Mammary epithelial cell (primary cell): ENCODE data around the gene SLC35E3.

Experiments used
- EZH2 ChIP-seq: IDR thresholded peaks from 2 replicates; pipeline ENCODE4 v1.6.1; 2012; ENCODE audit warnings: low read length, inconsistent platforms, borderline replicate concordance
- TF ChIP-seq, protein P1 (sequence below), 2 donors: IDR thresholded peaks in 1 of 2; conservative IDR thresholded peaks in 1 of 2; 2 replicates each; pipeline ENCODE4 v1.5.1; 2011 to 2012; ENCODE audit warnings: inconsistent platforms in 2 of 2, low read length in 2 of 2, mild to moderate bottlenecking in 2 of 2, control low read depth in 1 of 2, low read depth in 1 of 2; ENCODE audit not compliant: insufficient read depth in 1 of 2; ENCODE audit errors: extremely low read depth in 1 of 2

DNA sequence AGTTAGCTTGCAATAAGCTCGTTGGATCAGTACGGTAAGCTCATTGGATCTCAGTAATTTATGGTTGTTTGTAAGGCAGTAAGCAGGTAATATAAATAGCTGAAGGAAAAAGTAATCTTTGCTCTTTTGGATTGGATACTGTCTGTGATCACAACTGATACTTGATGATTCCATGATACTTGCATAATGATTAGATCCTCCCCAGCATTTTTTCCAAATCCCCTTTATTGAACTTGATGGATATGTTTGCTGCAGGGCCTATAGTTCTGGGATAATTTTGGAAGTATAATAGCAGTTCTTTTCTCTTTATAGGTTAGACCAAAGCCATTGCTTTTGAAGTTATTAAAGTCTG, 67.2 kb downstream of the SLC35E3 start:
- TF ChIP-seq, protein P1, sequence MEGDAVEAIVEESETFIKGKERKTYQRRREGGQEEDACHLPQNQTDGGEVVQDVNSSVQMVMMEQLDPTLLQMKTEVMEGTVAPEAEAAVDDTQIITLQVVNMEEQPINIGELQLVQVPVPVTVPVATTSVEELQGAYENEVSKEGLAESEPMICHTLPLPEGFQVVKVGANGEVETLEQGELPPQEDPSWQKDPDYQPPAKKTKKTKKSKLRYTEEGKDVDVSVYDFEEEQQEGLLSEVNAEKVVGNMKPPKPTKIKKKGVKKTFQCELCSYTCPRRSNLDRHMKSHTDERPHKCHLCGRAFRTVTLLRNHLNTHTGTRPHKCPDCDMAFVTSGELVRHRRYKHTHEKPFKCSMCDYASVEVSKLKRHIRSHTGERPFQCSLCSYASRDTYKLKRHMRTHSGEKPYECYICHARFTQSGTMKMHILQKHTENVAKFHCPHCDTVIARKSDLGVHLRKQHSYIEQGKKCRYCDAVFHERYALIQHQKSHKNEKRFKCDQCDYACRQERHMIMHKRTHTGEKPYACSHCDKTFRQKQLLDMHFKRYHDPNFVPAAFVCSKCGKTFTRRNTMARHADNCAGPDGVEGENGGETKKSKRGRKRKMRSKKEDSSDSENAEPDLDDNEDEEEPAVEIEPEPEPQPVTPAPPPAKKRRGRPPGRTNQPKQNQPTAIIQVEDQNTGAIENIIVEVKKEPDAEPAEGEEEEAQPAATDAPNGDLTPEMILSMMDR (conservative IDR thresholded peaks at IDR 0.05 in 1 of 2, IDR thresholded peaks at IDR 0.05 in 1 of 2; ENCODE audit: extremely low read depth in 1 of 2, insufficient read depth in 1 of 2, low read depth in 1 of 2, low read length in 2 of 2) = no peak
- no peak for TF ChIP-seq EZH2
